ENCODE results near the gene CMC2.
A peak's percentile ranks its signal among the peaks of the same experiment; 100 is the strongest.

CMC2 gene

GRCh38 chr16:81003610-81004460 lies 2.9 kb downstream of the CMC2 start:
- ATAC-seq (ENCODE audit: low read depth) (no peak), DNase-seq (ENCODE audit: low spot score) (no peak)
- peaks cover 7% of the 10 kb centered on the region for H3K36me3 ChIP-seq (ENCODE audit: low read depth)
- peaks cover 15% of the 10 kb centered on the region for H3K4me1 ChIP-seq (ENCODE audit: insufficient read depth, poor library complexity, severe bottlenecking)
- H3K27ac ChIP-seq (ENCODE audit: poor library complexity, severe bottlenecking), result no peak overlapping the region
- H3K9me3 ChIP-seq (ENCODE audit: severe bottlenecking), result no peaks in the 10 kb centered on the region
- H3K4me3 ChIP-seq (ENCODE audit: severe bottlenecking), result peak overlapping the region; percentile 12
- H3K27me3 ChIP-seq (ENCODE audit: insufficient read depth, poor library complexity, severe bottlenecking), result no peaks in the 10 kb centered on the region
- TF ChIP-seq, protein P1, sequence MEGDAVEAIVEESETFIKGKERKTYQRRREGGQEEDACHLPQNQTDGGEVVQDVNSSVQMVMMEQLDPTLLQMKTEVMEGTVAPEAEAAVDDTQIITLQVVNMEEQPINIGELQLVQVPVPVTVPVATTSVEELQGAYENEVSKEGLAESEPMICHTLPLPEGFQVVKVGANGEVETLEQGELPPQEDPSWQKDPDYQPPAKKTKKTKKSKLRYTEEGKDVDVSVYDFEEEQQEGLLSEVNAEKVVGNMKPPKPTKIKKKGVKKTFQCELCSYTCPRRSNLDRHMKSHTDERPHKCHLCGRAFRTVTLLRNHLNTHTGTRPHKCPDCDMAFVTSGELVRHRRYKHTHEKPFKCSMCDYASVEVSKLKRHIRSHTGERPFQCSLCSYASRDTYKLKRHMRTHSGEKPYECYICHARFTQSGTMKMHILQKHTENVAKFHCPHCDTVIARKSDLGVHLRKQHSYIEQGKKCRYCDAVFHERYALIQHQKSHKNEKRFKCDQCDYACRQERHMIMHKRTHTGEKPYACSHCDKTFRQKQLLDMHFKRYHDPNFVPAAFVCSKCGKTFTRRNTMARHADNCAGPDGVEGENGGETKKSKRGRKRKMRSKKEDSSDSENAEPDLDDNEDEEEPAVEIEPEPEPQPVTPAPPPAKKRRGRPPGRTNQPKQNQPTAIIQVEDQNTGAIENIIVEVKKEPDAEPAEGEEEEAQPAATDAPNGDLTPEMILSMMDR (IDR thresholded peaks at IDR 0.05; ENCODE audit: poor library complexity, severe bottlenecking), result no peak

DNA sequence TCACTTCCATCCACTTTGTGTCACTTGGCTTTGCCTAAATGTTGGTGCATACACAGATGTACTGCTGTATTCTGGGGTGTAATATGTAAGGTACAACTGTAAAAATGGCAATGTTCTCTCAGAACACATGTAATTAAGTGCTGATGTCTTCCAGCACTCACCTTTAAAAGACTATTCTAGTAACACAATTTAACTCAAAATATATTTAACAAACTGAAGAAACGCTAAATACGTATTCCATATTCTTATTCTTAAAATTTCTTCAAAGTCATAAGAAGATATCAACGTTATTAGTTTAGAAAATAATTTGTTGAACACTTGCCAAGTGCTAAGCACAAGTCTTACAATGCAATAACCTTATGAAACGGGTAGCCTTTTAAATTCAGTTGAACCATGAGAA lies 3.6 kb downstream of the CMC2 start:
- Histone ChIP-seq H3K27me3 (ENCODE audit: insufficient read depth, poor library complexity, severe bottlenecking) (no peaks in the 10 kb centered on the region), H3K27ac (ENCODE audit: poor library complexity, severe bottlenecking) (no peak overlapping the region), H3K36me3 (ENCODE audit: low read depth) (peaks cover 7% of the 10 kb centered on the region), H3K4me3 (ENCODE audit: severe bottlenecking) (no peak overlapping the region), H3K9me3 (ENCODE audit: severe bottlenecking) (no peaks in the 10 kb centered on the region), H3K4me1 (ENCODE audit: insufficient read depth, poor library complexity, severe bottlenecking) (peaks cover 12% of the 10 kb centered on the region)
- TF ChIP-seq, protein P1 (IDR thresholded peaks at IDR 0.05; ENCODE audit: poor library complexity, severe bottlenecking), result no peak
- DNase-seq (ENCODE audit: low spot score) (no peak), ATAC-seq (ENCODE audit: low read depth) (no peak)

- Histone ChIP-seq H3K4me3 (ENCODE audit: severe bottlenecking) (no peak overlapping the region), H3K27ac (ENCODE audit: poor library complexity, severe bottlenecking) (no peak overlapping the region), H3K4me1 (ENCODE audit: insufficient read depth, poor library complexity, severe bottlenecking) (peaks cover 21% of the 10 kb centered on the region), H3K36me3 (ENCODE audit: low read depth) (peaks cover 13% of the 10 kb centered on the region), H3K27me3 (ENCODE audit: insufficient read depth, poor library complexity, severe bottlenecking) (no peaks in the 10 kb centered on the region), H3K9me3 (ENCODE audit: severe bottlenecking) (no peaks in the 10 kb centered on the region)
- TF ChIP-seq, protein P1 (IDR thresholded peaks at IDR 0.05; ENCODE audit: poor library complexity, severe bottlenecking), result no peak
- ATAC-seq (ENCODE audit: low read depth) (no peak), DNase-seq (ENCODE audit: low spot score) (no peak)
These were observed 5.4 kb downstream of the CMC2 start for GRCh38 chr16:81001330-81001729.

GRCh38 chr16:81000873-81001272 lies 5.8 kb downstream of the CMC2 start:
- ATAC-seq (ENCODE audit: low read depth) (no peak), DNase-seq (ENCODE audit: low spot score) (no peak)
- Histone ChIP-seq H3K27ac (ENCODE audit: poor library complexity, severe bottlenecking) (no peak overlapping the region), H3K27me3 (ENCODE audit: insufficient read depth, poor library complexity, severe bottlenecking) (no peaks in the 10 kb centered on the region), H3K9me3 (ENCODE audit: severe bottlenecking) (no peaks in the 10 kb centered on the region), H3K4me3 (ENCODE audit: severe bottlenecking) (no peak overlapping the region), H3K4me1 (ENCODE audit: insufficient read depth, poor library complexity, severe bottlenecking) (peaks cover 22% of the 10 kb centered on the region), H3K36me3 (ENCODE audit: low read depth) (peaks cover 16% of the 10 kb centered on the region)
- TF ChIP-seq, protein P1 (IDR thresholded peaks at IDR 0.05; ENCODE audit: poor library complexity, severe bottlenecking), result no peak
